ENCODE results near the gene SPRYD3. TPM values are rescaled to one million over a fixed set of nuclear protein-coding genes. Genes with fewer than 3 reads are reported as not detected.
"Not testable (repeated sequence)": the region's sequence is repeated elsewhere in the genome, so short reads cannot be mapped to it uniquely, and the experiment has no call there.

Gene SPRYD3
- total RNA-seq, 4 donors from 2014 or later = 15.9 to 75.5 (median 28.9) TPM

- Histone ChIP-seq H3K4me1 (no peaks in the 10 kb centered on the region), H3K36me3 (no peaks in the 10 kb centered on the region), H3K27ac (no peak overlapping the region), H3K9me3 (no peaks in the 10 kb centered on the region), H3K4me3 (no peak overlapping the region), H3K27me3 (no peaks in the 10 kb centered on the region)
- intact Hi-C loops (cut with DNase I; ENCODE audit: low total_unique reads) = no loop called here
- TF ChIP-seq CTCF (IDR thresholded peaks at IDR 0.05) = no peak
- DNase-seq = no peak
Observed at GRCh38 chr12:53031616-53032015, 47.6 kb downstream of the SPRYD3 start.

- H3K9me3 ChIP-seq; intact Hi-C loops (cut with DNase I; ENCODE audit: low total_unique reads); DNase-seq; H3K4me3 ChIP-seq; H3K4me1 ChIP-seq; H3K36me3 ChIP-seq; H3K27ac ChIP-seq; H3K27me3 ChIP-seq: not testable (repeated sequence)
Observed at GRCh38 chr12:53027014-53027413, 52.2 kb downstream of the SPRYD3 start.

- Histone ChIP-seq H3K9me3 (no peaks in the 10 kb centered on the region), H3K4me1 (no peaks in the 10 kb centered on the region), H3K27me3 (no peaks in the 10 kb centered on the region), H3K27ac (no peak overlapping the region), H3K4me3 (no peak overlapping the region), H3K36me3 (no peaks in the 10 kb centered on the region)
- no peak for DNase-seq
- TF ChIP-seq POLR2A (IDR thresholded peaks at IDR 0.05) (no peak), CTCF (IDR thresholded peaks at IDR 0.05) (no peak)
- intact Hi-C loops (cut with DNase I; ENCODE audit: low total_unique reads) = no loop called here
Observed at GRCh38 chr12:53025250-53025649, 53.9 kb downstream of the SPRYD3 start.

- Histone ChIP-seq H3K27ac (no peak overlapping the region), H3K36me3 (peaks cover 0 to 2% of the 10 kb centered on the region in 2 donors), H3K9me3 (no peaks in the 10 kb centered on the region), H3K27me3 (no peaks in the 10 kb centered on the region), H3K4me1 (no peaks in the 10 kb centered on the region), H3K4me3 (no peak overlapping the region)
- no peak for DNase-seq
- TF ChIP-seq POLR2A (IDR thresholded peaks at IDR 0.05) (no peak), CTCF (IDR thresholded peaks at IDR 0.05) (no peak)
- intact Hi-C loops (cut with DNase I; ENCODE audit: low total_unique reads) = no loop called here
Observed at GRCh38 chr12:53014709-53015108, 64.5 kb downstream of the SPRYD3 start.

Small RNA genes within 50 kb of the gene (microRNA-seq; reads per million reads assigned to microRNA genes)
- not detected for gene MIR6757 (ENCODE audit: borderline microRNAs expressed, borderline replicate concordance)

Small RNA genes within 50 kb of the gene (small RNA-seq; reads per million reads assigned to genes)
- gene MIR6757 = not detected

Other genes starting within 250 kb of the SPRYD3 start
- not detected for gene KRT79, start 245.1 kb downstream of the SPRYD3 start, total RNA-seq
- gene KRT78, start 230.4 kb downstream of the SPRYD3 start, total RNA-seq = not detected
- 10 to 100 TPM in 3 of 4 donors, 1 to 10 TPM in 1; 9.1 to 46.2 (median 36.5) TPM for gene KRT8, start 174.3 kb downstream of the SPRYD3 start, total RNA-seq
- 10 to 100 TPM in 3 of 4 donors, 1 to 10 TPM in 1; 2.6 to 69.2 (median 17.8) TPM for gene KRT18, start 130.3 kb downstream of the SPRYD3 start, total RNA-seq
- gene EIF4B, start 72.9 kb downstream of the SPRYD3 start, total RNA-seq = 1,000 to 10,000 TPM in 1 of 4 donors, 100 to 1,000 TPM in 3; 388 to 1,076 (median 585) TPM
- gene TNS2, start 29.3 kb downstream of the SPRYD3 start, total RNA-seq = 100 to 1,000 TPM in 2 of 4 donors, 10 to 100 TPM in 2; 64.0 to 394 (median 112) TPM
- gene IGFBP6, start 18.3 kb upstream of the SPRYD3 start, total RNA-seq = 100 to 1,000 TPM in 3 of 4 donors, 10 to 100 TPM in 1; 48.7 to 762 (median 252) TPM
- under 1 TPM in 1 of 4 donors, not detected in 3; 0.82 TPM for gene SOAT2, start 24.1 kb upstream of the SPRYD3 start, total RNA-seq
- 10 to 100 TPM in 2 of 4 donors, 1 to 10 TPM in 2; 7.7 to 55.5 (median 25.9) TPM for gene ZNF740, start 101.3 kb upstream of the SPRYD3 start, total RNA-seq
- gene CSAD, start 101.5 kb upstream of the SPRYD3 start, total RNA-seq = 10 to 100 TPM in 3 of 4 donors, 1 to 10 TPM in 1; 4.1 to 67.6 (median 42.6) TPM
- 1 to 10 TPM in 3 of 4 donors, not detected in 1; 2.0 to 3.8 (median 2.4) TPM for gene ITGB7, start 127.9 kb upstream of the SPRYD3 start, total RNA-seq
- gene RARG, start 152.8 kb upstream of the SPRYD3 start, total RNA-seq = 10 to 100 TPM in 2 of 4 donors, 1 to 10 TPM in 2; 2.6 to 65.6 (median 28.9) TPM
- gene ESPL1, start 188.9 kb upstream of the SPRYD3 start, total RNA-seq = 1 to 10 TPM in 1 of 4 donors, under 1 TPM in 1, not detected in 2; 0.12 to 4.5 TPM
- gene PFDN5, start 216.2 kb upstream of the SPRYD3 start, total RNA-seq = 1,000 to 10,000 TPM in 2 of 4 donors, 100 to 1,000 TPM in 2; 347 to 1,573 (median 972) TPM
- gene MYG1, start 220.3 kb upstream of the SPRYD3 start, total RNA-seq = 10 to 100 TPM; 10.2 to 59.3 (median 33.9) TPM
- gene AAAS, start 242.2 kb upstream of the SPRYD3 start, total RNA-seq = 10 to 100 TPM; 12.3 to 52.2 (median 46.9) TPM

All from uterus (tissue), 4 donors.